ENCODE measurements around the gene ATG101.

GRCh38 chr12:52042706-52043385 lies 26.9 kb upstream of the ATG101 start:
- TF ChIP-seq CTCF (IDR thresholded peaks at IDR 0.05; ENCODE audit: low read depth, low read length, missing input control): no peak
- no peak for TF ChIP-seq ZBTB33 (IDR thresholded peaks at IDR 0.05)
- no peak for TF ChIP-seq TAF1 (conservative IDR thresholded peaks at IDR 0.05)
- no peak for TF ChIP-seq ATF3 (IDR thresholded peaks at IDR 0.05)
- TF ChIP-seq MAX (IDR thresholded peaks at IDR 0.05): no peak
- no peak for TF ChIP-seq RAD21 (IDR thresholded peaks at IDR 0.05)
- TF ChIP-seq JUND (IDR thresholded peaks at IDR 0.05): no peak
- no peak for TF ChIP-seq REST (IDR thresholded peaks at IDR 0.05)

All from liver (tissue), 3 donors.